PC-3 (cell line): ENCODE measurements around the gene ZNF385B. TPM values are rescaled to one million over a fixed set of nuclear protein-coding genes. Genes with fewer than 3 reads are reported as not detected.

Experiments used
- ATAC-seq: fragments of 200-7000 bp; cut with Tn5 transposase; 2 replicates; pipeline ENCODE4 v1.9.1; 2020; ENCODE audit warnings: mild to moderate bottlenecking, moderate library complexity
- BruUV-seq: library from RNA; stranded (reverse); fragments of 400-500 nt; replicated peaks from 2 replicates; lab custom pipeline; 2021; lab: Mats Ljungman, UMichigan
- CTCF ChIA-PET: fragments of 300-600 bp; sonication (Branson Sonifier 250); formaldehyde crosslinking; loops from one replicate; lab custom pipeline; 2022; ENCODE audit warnings: antibody characterized with exemption; lab: Charles Lee
- POLR2A ChIA-PET: fragments of 300-600 bp; sonication (Branson Sonifier 250); formaldehyde crosslinking; loops from one replicate; lab custom pipeline; 2022; ENCODE audit warnings: antibody characterized with exemption; ENCODE audit not compliant: unreplicated experiment; lab: Charles Lee
- DNase-seq: peaks from one replicate; pipeline ENCODE4 v3.0.0-alpha.2; 2015
- H2AFZ ChIP-seq: fragments of 300-600 bp; sonication (generic); 2 replicates; pipeline ENCODE4 v1.6.0; 2016; ENCODE audit warnings: antibody characterized with exemption, low read length
- H3F3A ChIP-seq: fragments of 300-600 bp; sonication (generic); one replicate; pipeline ENCODE4 v1.6.0; 2017; ENCODE audit warnings: antibody characterized with exemption, low read length, control low read depth, mild to moderate bottlenecking; ENCODE audit not compliant: unreplicated experiment
- H3K27ac ChIP-seq: fragments of 300-600 bp; sonication (generic); 2 replicates; pipeline ENCODE4 v1.5.1; 2016; ENCODE audit warnings: mild to moderate bottlenecking, low read length
- H3K27me3 ChIP-seq: fragments of 300-600 bp; sonication (generic); 2 replicates; pipeline ENCODE4 v1.6.1; 2016; ENCODE audit warnings: low read length, mixed read lengths
- H3K36me3 ChIP-seq: fragments of 300-600 bp; sonication (generic); 2 replicates; pipeline ENCODE4 v1.6.1; 2016; ENCODE audit warnings: low read depth, mixed run types, low read length, mixed read lengths
- H3K4me1 ChIP-seq: fragments of 300-600 bp; sonication (generic); 2 replicates; pipeline ENCODE4 v1.5.1; 2016; ENCODE audit warnings: low read length; ENCODE audit not compliant: insufficient read depth
- H3K4me2 ChIP-seq: fragments of 300-600 bp; sonication (generic); 2 replicates; pipeline ENCODE4 v1.6.0; 2016; ENCODE audit warnings: low read length
- H3K4me3 ChIP-seq: fragments of 300-600 bp; sonication (generic); 2 replicates; pipeline ENCODE4 v1.5.1; 2016; ENCODE audit warnings: mild to moderate bottlenecking, low read length, mixed read lengths
- H3K79me2 ChIP-seq: fragments of 300-600 bp; sonication (generic); 2 replicates; pipeline ENCODE4 v1.6.1; 2017; ENCODE audit warnings: low read length, mixed read lengths
- H3K9ac ChIP-seq: fragments of 300-600 bp; sonication (generic); 2 replicates; pipeline ENCODE4 v1.6.0; 2016; ENCODE audit warnings: mild to moderate bottlenecking, low read length
- H3K9me2 ChIP-seq: fragments of 300-600 bp; sonication (generic); replicated peaks from 2 replicates; pipeline ENCODE4 v1.6.1; 2016; ENCODE audit warnings: mixed run types, low read length, mixed read lengths
- H3K9me3 ChIP-seq: fragments of 300-600 bp; sonication (generic); 2 replicates; pipeline ENCODE4 v1.6.1; 2016; ENCODE audit warnings: low read length, mixed read lengths
- H4K20me1 ChIP-seq: fragments of 300-600 bp; sonication (generic); 2 replicates; pipeline ENCODE4 v1.6.1; 2016; ENCODE audit warnings: low read length, mixed read lengths
- EZH2 ChIP-seq: fragments of 300-600 bp; sonication (generic); IDR thresholded peaks from one replicate; pipeline ENCODE4 v1.6.1; 2017; ENCODE audit warnings: antibody characterized with exemption, mild to moderate bottlenecking, low read length; ENCODE audit not compliant: unreplicated experiment
- EZH2phosphoT487 ChIP-seq: fragments of 300-600 bp; sonication (generic); IDR thresholded peaks from 2 replicates; pipeline ENCODE4 v1.6.1; 2018; ENCODE audit warnings: mild to moderate bottlenecking, antibody characterized with exemption, low read length, borderline replicate concordance
- intact Hi-C: fragments of 100-400 bp; cut with micrococcal nuclease; formaldehyde crosslinking; loops from 2 replicates; pipeline ENCODE4 v1.9.0; 2023
- total RNA-seq: library from RNA; depleted of rRNA; stranded (reverse); fragments of >200 nt; gene quantifications from 2 replicates; pipeline ENCODE4 v1.2.3, GENCODE V29; 2014
- TF ChIP-seq, protein P1 (sequence below): fragments of 300-600 bp; sonication (generic); conservative IDR thresholded peaks from 2 replicates; pipeline ENCODE4 v1.5.1; 2017; ENCODE audit warnings: antibody characterized with exemption, low read depth, mild to moderate bottlenecking, low read length

ZNF385B gene
- total RNA-seq, 1 experiment from 2014 or later: 2.4 TPM

DNA sequence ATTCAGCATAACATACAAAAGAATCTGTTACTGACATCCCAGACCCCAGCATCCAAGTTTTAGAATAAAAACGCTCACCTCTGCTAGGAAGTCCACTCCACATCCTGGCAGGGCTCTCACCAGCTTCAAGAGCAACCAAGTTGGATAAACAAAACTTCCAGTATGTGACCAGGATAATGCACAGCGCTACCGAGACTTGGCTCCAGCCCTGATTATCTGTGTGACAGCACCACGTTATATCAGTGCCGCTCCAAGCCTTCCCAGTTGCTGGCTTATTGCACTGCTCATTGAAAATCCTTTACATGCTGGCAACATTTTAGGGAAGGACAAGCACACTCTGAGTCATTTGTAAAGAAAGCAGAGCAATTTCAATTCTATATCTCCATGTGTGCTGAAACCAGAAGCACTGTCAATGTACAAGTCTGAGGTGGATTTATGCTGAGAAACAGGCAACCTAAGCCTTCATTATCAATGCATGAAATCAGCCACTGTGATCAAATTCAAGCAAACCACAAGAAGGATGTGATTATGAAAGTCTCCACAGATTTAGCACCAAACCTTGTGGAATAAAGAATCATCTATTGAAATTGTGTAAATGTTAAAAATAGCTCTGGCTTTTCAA lies 115.7 kb downstream of the ZNF385B start:
- Histone ChIP-seq H3K9ac (no peak overlapping the region), H3K27me3 (no peaks in the 10 kb centered on the region), H3F3A (no peaks in the 10 kb centered on the region), H3K4me1 (no peaks in the 10 kb centered on the region), H3K9me3 (no peaks in the 10 kb centered on the region), H3K9me2 (no peaks in the 10 kb centered on the region), H3K27ac (no peak overlapping the region), H3K4me2 (no peak overlapping the region), H3K79me2 (no peaks in the 10 kb centered on the region), H3K4me3 (no peak overlapping the region), H4K20me1 (no peaks in the 10 kb centered on the region), H2AFZ (no peak overlapping the region), H3K36me3 (no peaks in the 10 kb centered on the region)
- no peak for DNase-seq
- ATAC-seq: no peak
- TF ChIP-seq EZH2phosphoT487 (no peak), EZH2 (no peak)
- TF ChIP-seq, protein P1, sequence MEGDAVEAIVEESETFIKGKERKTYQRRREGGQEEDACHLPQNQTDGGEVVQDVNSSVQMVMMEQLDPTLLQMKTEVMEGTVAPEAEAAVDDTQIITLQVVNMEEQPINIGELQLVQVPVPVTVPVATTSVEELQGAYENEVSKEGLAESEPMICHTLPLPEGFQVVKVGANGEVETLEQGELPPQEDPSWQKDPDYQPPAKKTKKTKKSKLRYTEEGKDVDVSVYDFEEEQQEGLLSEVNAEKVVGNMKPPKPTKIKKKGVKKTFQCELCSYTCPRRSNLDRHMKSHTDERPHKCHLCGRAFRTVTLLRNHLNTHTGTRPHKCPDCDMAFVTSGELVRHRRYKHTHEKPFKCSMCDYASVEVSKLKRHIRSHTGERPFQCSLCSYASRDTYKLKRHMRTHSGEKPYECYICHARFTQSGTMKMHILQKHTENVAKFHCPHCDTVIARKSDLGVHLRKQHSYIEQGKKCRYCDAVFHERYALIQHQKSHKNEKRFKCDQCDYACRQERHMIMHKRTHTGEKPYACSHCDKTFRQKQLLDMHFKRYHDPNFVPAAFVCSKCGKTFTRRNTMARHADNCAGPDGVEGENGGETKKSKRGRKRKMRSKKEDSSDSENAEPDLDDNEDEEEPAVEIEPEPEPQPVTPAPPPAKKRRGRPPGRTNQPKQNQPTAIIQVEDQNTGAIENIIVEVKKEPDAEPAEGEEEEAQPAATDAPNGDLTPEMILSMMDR: no peak
- POLR2A ChIA-PET: no interaction called here
- CTCF ChIA-PET: no interaction called here
- no TSS peak for BruUV-seq
- intact Hi-C loops: loop anchor here (1.0 kb wide), 1 partner anchor 29 kb away; no protein-coding TSS in a partner anchor

DNA sequence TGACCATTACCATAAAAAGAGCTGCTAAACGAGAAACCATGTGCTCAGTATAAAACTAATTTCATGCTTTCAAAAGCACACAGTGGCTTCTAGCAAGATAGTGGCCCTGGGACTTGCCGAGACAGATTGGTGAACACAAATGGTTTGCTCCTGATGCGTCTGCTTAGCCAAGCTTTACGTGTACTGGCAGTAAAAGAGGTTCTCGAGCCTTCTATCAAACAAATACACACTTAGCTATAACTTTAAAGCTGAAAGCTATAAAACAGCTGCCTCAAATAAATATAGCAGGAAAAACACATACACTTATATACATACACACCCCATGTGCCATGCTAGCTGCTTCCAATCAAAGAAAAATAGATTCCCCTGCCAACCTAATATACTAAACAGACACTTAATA lies 117.0 kb downstream of the ZNF385B start:
- ATAC-seq: no peak
- intact Hi-C loops: no loop called here
- no peak overlapping the region for H2AFZ ChIP-seq

DNA sequence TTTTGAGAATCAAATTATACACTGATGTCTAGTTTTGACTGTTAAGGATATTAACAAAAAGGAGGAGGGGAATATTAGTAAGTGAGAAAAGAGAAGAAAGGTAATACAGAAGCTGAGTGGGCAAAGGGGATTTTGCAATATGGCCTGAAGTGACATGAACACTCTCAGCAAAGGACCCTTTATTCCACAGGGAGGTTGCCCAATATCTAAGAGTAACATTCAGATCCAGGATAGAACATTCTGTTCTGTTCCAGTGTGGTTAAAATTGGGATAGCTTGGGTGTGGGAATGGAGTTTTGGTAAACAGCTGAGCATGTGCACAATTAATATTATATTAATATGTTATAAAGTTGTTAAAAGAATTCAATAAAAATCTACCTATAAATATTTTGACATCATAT lies 120.1 kb downstream of the ZNF385B start:
- DNase-seq: no peak
- intact Hi-C loops: no loop called here
- Histone ChIP-seq H3F3A (no peaks in the 10 kb centered on the region), H3K9ac (no peak overlapping the region), H2AFZ (no peak overlapping the region), H3K27me3 (no peaks in the 10 kb centered on the region), H4K20me1 (no peaks in the 10 kb centered on the region), H3K79me2 (no peaks in the 10 kb centered on the region), H3K9me3 (no peaks in the 10 kb centered on the region), H3K4me3 (no peak overlapping the region), H3K36me3 (no peaks in the 10 kb centered on the region), H3K4me2 (no peak overlapping the region), H3K9me2 (no peaks in the 10 kb centered on the region), H3K4me1 (no peaks in the 10 kb centered on the region), H3K27ac (no peak overlapping the region)
- no peak for ATAC-seq
- CTCF ChIA-PET: no interaction called here
- no TSS peak for BruUV-seq
- POLR2A ChIA-PET: no interaction called here
- TF ChIP-seq EZH2 (no peak), EZH2phosphoT487 (no peak)
- TF ChIP-seq, protein P1: no peak

More for the DNA sequence above, 117.0 kb downstream of the ZNF385B start:
- DNase-seq: no peak
- H3K27ac ChIP-seq: no peak overlapping the region
- H3K27me3 ChIP-seq: no peaks in the 10 kb centered on the region
- no peaks in the 10 kb centered on the region for H3K36me3 ChIP-seq
- POLR2A ChIA-PET: no interaction called here
- BruUV-seq: no TSS peak
- no peaks in the 10 kb centered on the region for H3F3A ChIP-seq
- H3K9me3 ChIP-seq: no peaks in the 10 kb centered on the region
- H3K9me2 ChIP-seq: no peaks in the 10 kb centered on the region
- no peak overlapping the region for H3K4me2 ChIP-seq
- H3K4me1 ChIP-seq: no peaks in the 10 kb centered on the region
- no peak overlapping the region for H3K4me3 ChIP-seq
- no peaks in the 10 kb centered on the region for H4K20me1 ChIP-seq
- H3K9ac ChIP-seq: no peak overlapping the region
- no peak for TF ChIP-seq EZH2phosphoT487
- TF ChIP-seq EZH2: no peak
- TF ChIP-seq, protein P1: no peak
- CTCF ChIA-PET: no interaction called here
- H3K79me2 ChIP-seq: no peaks in the 10 kb centered on the region
